Measurements from ENCODE around the gene RLF. TPM values are rescaled to one million over a fixed set of nuclear protein-coding genes. Genes with fewer than 3 reads are reported as not detected.

Gene RLF
- total and polyA plus RNA-seq, 10 of the 15 experiments (the other 5 are each of a cell fraction or from before 2014, with no cell fraction given), result 2.0 to 19.8 (median 8.7) TPM

- POLR2A ChIA-PET, result interaction anchor here (0.6 to 1.7 kb wide), 6 partner anchors 16 to 749 kb away, joined by 3 to 7 read pairs (median 4); partner anchors contain the start of gene RLF
- RAD21 ChIA-PET (ENCODE audit: unreplicated experiment), result interaction anchor here (0.7 to 2.5 kb wide), 15 partner anchors 12 to 218 kb away, joined by 3 to 25 read pairs (median 4); no protein-coding TSS in a partner anchor
- intact Hi-C loops (cut with micrococcal nuclease; ENCODE audit: unreplicated experiment) (loop anchor here (2.0 to 5.0 kb wide), 2 partner anchors 25 to 46 kb away; partner anchors contain the start of gene RLF), in situ Hi-C loops (cut with MboI) (no loop called here)
- BruUV-seq (replicated peaks), result no TSS peak
- H2AFZ ChIP-seq (ENCODE audit: control insufficient read depth, low read depth, low read length), result no peak overlapping the region
- H3K9ac ChIP-seq (ENCODE audit: control insufficient read depth, insufficient read depth, low read length), result peak overlapping the region; percentile 8; the same call in 1 of the 2 replicates
- H3K4me3 ChIP-seq, result peak overlapping the region; percentile 60
- H3K27ac ChIP-seq (ENCODE audit: control insufficient read depth, insufficient read depth), result peak overlapping the region; percentile 71
- peak; percentile 82 for DNase-seq (ENCODE audit: low read depth, low spot score)
- SMC1A ChIA-PET (ENCODE audit: uncharacterized antibody, unreplicated experiment), result interaction anchor here (0.6 to 8.4 kb wide), 10 partner anchors 14 to 129 kb away, joined by 3 to 66 read pairs (median 6); partner anchors contain the start of gene RLF
- H3K36me3 ChIP-seq (ENCODE audit: control insufficient read depth in 2 of 2, insufficient read depth in 2 of 2, low read length in 1 of 2), result peaks cover 0 to 5% of the 10 kb centered on the region in 2 experiments; a peak in 1 of 4 replicates
- WGBS (ENCODE audit: insufficient coverage, insufficient replicate concordance, low lambda C conversion rate, missing lambda C conversion rate), result 12% methylated on average over 7 of the region's 7 CpGs
- FAIRE-seq, result peak; percentile 99
- CTCF ChIA-PET, result interaction anchor here (1.0 to 8.0 kb wide), 8 partner anchors 32 to 230 kb away, joined by 3 to 90 read pairs (median 4); partner anchors contain the start of gene COL9A2
- peaks cover 32% of the 10 kb centered on the region for H3K4me1 ChIP-seq (ENCODE audit: control insufficient read depth, insufficient read depth, low read length)
- peak; percentile 99 for ATAC-seq
- peak overlapping the region; percentile 71 for H3K4me2 ChIP-seq (ENCODE audit: control insufficient read depth, insufficient read depth)
- H4K20me1 ChIP-seq (ENCODE audit: control insufficient read depth, insufficient read depth), result no peaks in the 10 kb centered on the region; the same call in 1 of the 2 replicates
- no peaks in the 10 kb centered on the region for H3K9me3 ChIP-seq (replicated peaks; ENCODE audit: control insufficient read depth, insufficient read depth, low read length)
- no peaks in the 10 kb centered on the region for H3K27me3 ChIP-seq (replicated peaks in 1 of 2; ENCODE audit: control insufficient read depth in 2 of 2, insufficient read depth in 2 of 2, low read length in 1 of 2)
- H3K79me2 ChIP-seq (ENCODE audit: control insufficient read depth, insufficient read depth, low read length), result peaks cover 69% of the 10 kb centered on the region
- TF ChIP-seq ZNF217 (IDR thresholded peaks at IDR 0.05) (peak; percentile 98), NR2F1 (conservative IDR thresholded peaks at IDR 0.05) (peak; percentile 79), BCL11A (IDR thresholded peaks at IDR 0.05; ENCODE audit: low read depth, low read length) (peak; percentile 87), JUNB (IDR thresholded peaks at IDR 0.05) (peak; percentile 97), MEF2B (IDR thresholded peaks at IDR 0.05; ENCODE audit: partially characterized antibody, poor library complexity, severe bottlenecking) (peak; percentile 46), DPF2 (IDR thresholded peaks at IDR 0.05) (peak; percentile 93), JUND (IDR thresholded peaks at IDR 0.05; ENCODE audit: low read depth, low read length) (peak; percentile 97), HDGF (IDR thresholded peaks at IDR 0.05) (no peak; the same call in 1 of the 2 replicates), ZBTB33 (IDR thresholded peaks at IDR 0.05) (no peak), EP300 (IDR thresholded peaks at IDR 0.05; ENCODE audit: borderline replicate concordance in 1 of 2, control insufficient read depth in 1 of 2, low read depth in 2 of 2, low read length in 2 of 2) (peak; percentile 94), POU2F2 (IDR thresholded peaks at IDR 0.05; ENCODE audit: borderline replicate concordance, low read depth, low read length) (peak; percentile 99), PML (IDR thresholded peaks at IDR 0.05; ENCODE audit: low read length) (no peak), IKZF2 (IDR thresholded peaks at IDR 0.05) (peak in 1 of 2 experiments; percentile 23; a peak in 2 of 4 replicates), CUX1 (IDR thresholded peaks at IDR 0.05; ENCODE audit: insufficient replicate concordance, low read depth, low read length) (no peak), RUNX3 (IDR thresholded peaks at IDR 0.05; ENCODE audit: low read length) (peak; percentile 98), YY1 (IDR thresholded peaks at IDR 0.05; ENCODE audit: low read depth, low read length) (peak; percentile 87)
Observed at GRCh38 chr1:40185951-40186864, 25.0 kb downstream of the RLF start.

Measured in GM12878 (cell line).